Heart right ventricle (tissue), 16 donors: ENCODE measurements around the gene C3orf49. TPM values are rescaled to one million over a fixed set of nuclear protein-coding genes. Genes with fewer than 3 reads are reported as not detected.
A peak's percentile ranks its signal among the peaks of the same experiment; 100 is the strongest.

Source experiments
- ATAC-seq, 8 donors: fragments of 200-7000 bp; cut with Tn5 transposase; one replicate each; pipeline ENCODE4 v1.9.1; 2020; ENCODE audit warnings: mild to moderate bottlenecking in 8 of 8, moderate library complexity in 8 of 8, moderate number of reproducible peaks in 1 of 8
- DNase-seq, 2 donors: peaks; one replicate each; pipeline ENCODE4 v3.0.0-alpha.2; 2020
- H3K27ac ChIP-seq, 10 donors: fragments of 200-600 bp; sonication (generic) in 2 of 10; one replicate each; pipeline versions ENCODE4 v1.5.0 to v1.8.0; 2020 to 2022; ENCODE audit warnings: mild to moderate bottlenecking in 3 of 10
- H3K27me3 ChIP-seq, 7 donors: fragments of 200-600 bp; one replicate each; pipeline ENCODE4 v1.8.0; 2021 to 2022; ENCODE audit warnings: mild to moderate bottlenecking in 2 of 7
- H3K36me3 ChIP-seq, 9 donors: fragments of 200-600 bp; sonication (generic) in 1 of 9; one replicate each; pipeline versions ENCODE4 v1.5.0 to v1.8.0; 2020 to 2022; ENCODE audit warnings: mild to moderate bottlenecking in 2 of 9
- H3K4me1 ChIP-seq, 9 donors: fragments of 200-600 bp; sonication (generic) in 1 of 9; one replicate each; pipeline versions ENCODE4 v1.5.0 to v1.8.0; 2020 to 2022; ENCODE audit warnings: mild to moderate bottlenecking in 4 of 9
- H3K4me3 ChIP-seq, 10 donors: fragments of 200-600 bp; sonication (generic) in 2 of 10; one replicate each; pipeline versions ENCODE4 v1.5.0 to v1.8.0; 2020 to 2022; ENCODE audit warnings: mild to moderate bottlenecking in 7 of 10, moderate library complexity in 2 of 10
- H3K9me3 ChIP-seq, 11 donors: fragments of 200-600 bp in 10 of 11; sonication (generic) in 2 of 11; one replicate each; pipeline versions ENCODE4 v1.5.0 to v1.8.0; 2013 to 2022; ENCODE audit warnings: mild to moderate bottlenecking in 2 of 11, control low read depth in 1 of 11, moderate library complexity in 1 of 11
- WGBS, 2 donors: extraction: QIAGEN DNeasy Blood & Tissue Kit; methylation state at CpG; one replicate each; pipeline ENCODE4 v1.1.7; 2013; ENCODE audit warnings: inconsistent platforms in 1 of 2; 5-methylcytosine and 5-hydroxymethylcytosine counted together
- intact Hi-C, 10 donors: fragments of 100-400 bp; cut with DNase I; formaldehyde crosslinking; loops; one replicate each; pipeline versions ENCODE4 v1.11.1 to v1.14.2; 2022
- polyA plus RNA-seq, 2 donors: library from polyadenylated mRNA; stranded (reverse); fragments of 200-250 nt; gene quantifications; one replicate each; pipeline ENCODE4 v1.2.3, GENCODE V29; 2013
- total RNA-seq, 10 donors: library from RNA; stranded (reverse); fragmentation: NEBNext Ultra II Directional in 3 of 10; extraction: Animal tissue kit (Norgen Biotek cat#: 25700) in 3 of 10; gene quantifications; one replicate each; pipeline versions ENCODE4 v1.2.1 to v1.2.4, GENCODE V29; 2021 to 2023
- TF ChIP-seq, protein P1 (sequence below), 9 donors: fragments of 200-600 bp; sonication (generic) in 2 of 9; IDR thresholded peaks; one replicate each; pipeline versions ENCODE4 v1.5.0 to v1.8.0; 2021 to 2022; ENCODE audit warnings: antibody characterized with exemption in 9 of 9, mild to moderate bottlenecking in 5 of 9, moderate library complexity in 1 of 9
- donor health status: Arrhythmogenic right ventricular cardiomyopathy.
- donor health status: ischemic (EF 13 %, LVEDD 7.1; RV severe dilation, severe dysfunction).
- donor health status: healthy with polysubstance abuse.
- donor health status: DM: no; HTN: yes; CAD: no.
- donor health status: DM: no; HTN: no; CAD: no.
- donor health status: ischemic (EF 25% LVEDD 6.9; RV normal size, moderate dysfunction).
- donor health status: ischemic (EF 25% LVEDD 5.7; RV mildly dilated, moderate dysfunction).
- donor health status: healthy.
- donor health status: DM: yes; HTN: yes; CAD: no.
- donor health status: Ischemic cardiomyopathy.
- donor health status: ischemic (EF 35%, LVEDD 5.7; RV mildly dilated, moderate dysfunction).
- donor health status: nonischemic (EF 11% LVEDD 7.7; RV severe dilation, severe dysfunction).
- donor health status: DM: yes; HTN: yes; CAD: no.
- donor health status: PGD.
- donor health status: ischemic (EF 29% LVEDD 5.4; RV normal size, mild dysfunction).
- donor health status: nonischemic (EF 23%, LVEDD 6.1; RV moderate dilation, normal function).

Gene C3orf49
- total and polyA plus RNA-seq, 12 donors: not detected

DNA sequence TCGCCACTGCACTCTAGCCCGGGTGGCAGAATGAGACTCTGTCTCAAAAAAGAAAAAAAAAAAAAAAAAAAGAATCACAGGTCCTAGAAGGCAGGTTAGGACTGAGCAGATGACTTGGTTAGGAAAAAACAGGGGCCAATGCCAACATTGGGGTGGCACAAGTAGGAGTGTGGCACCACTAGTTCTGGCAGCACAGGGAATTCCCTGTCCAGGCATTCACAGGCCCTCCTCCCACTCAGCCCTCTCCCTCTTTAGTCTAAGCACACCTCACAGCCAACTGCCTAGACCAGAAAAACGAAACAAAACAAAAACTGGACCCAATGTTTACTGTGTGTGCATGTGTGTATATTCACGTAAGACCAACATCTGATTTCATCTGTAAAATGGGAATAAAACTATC is 34.0 kb downstream of the C3orf49 start:
- no peak overlapping the region for H3K4me3 ChIP-seq
- WGBS, 2 donors: 89 to 96% methylated on average over 4 of the region's 4 CpGs
- H3K4me1 ChIP-seq: peaks cover 0 to 9% (median 0%) of the 10 kb centered on the region in 9 donors
- no peak overlapping the region for H3K27ac ChIP-seq
- DNase-seq (no peak), ATAC-seq (peak in 2 of 8 donors; percentile 42 to 68)
- H3K27me3 ChIP-seq: no peaks in the 10 kb centered on the region
- intact Hi-C loops: no loop called here
- H3K9me3 ChIP-seq: no peaks in the 10 kb centered on the region
- H3K36me3 ChIP-seq: no peaks in the 10 kb centered on the region
- TF ChIP-seq, protein P1, sequence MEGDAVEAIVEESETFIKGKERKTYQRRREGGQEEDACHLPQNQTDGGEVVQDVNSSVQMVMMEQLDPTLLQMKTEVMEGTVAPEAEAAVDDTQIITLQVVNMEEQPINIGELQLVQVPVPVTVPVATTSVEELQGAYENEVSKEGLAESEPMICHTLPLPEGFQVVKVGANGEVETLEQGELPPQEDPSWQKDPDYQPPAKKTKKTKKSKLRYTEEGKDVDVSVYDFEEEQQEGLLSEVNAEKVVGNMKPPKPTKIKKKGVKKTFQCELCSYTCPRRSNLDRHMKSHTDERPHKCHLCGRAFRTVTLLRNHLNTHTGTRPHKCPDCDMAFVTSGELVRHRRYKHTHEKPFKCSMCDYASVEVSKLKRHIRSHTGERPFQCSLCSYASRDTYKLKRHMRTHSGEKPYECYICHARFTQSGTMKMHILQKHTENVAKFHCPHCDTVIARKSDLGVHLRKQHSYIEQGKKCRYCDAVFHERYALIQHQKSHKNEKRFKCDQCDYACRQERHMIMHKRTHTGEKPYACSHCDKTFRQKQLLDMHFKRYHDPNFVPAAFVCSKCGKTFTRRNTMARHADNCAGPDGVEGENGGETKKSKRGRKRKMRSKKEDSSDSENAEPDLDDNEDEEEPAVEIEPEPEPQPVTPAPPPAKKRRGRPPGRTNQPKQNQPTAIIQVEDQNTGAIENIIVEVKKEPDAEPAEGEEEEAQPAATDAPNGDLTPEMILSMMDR (IDR thresholded peaks at IDR 0.05): no peak

DNA sequence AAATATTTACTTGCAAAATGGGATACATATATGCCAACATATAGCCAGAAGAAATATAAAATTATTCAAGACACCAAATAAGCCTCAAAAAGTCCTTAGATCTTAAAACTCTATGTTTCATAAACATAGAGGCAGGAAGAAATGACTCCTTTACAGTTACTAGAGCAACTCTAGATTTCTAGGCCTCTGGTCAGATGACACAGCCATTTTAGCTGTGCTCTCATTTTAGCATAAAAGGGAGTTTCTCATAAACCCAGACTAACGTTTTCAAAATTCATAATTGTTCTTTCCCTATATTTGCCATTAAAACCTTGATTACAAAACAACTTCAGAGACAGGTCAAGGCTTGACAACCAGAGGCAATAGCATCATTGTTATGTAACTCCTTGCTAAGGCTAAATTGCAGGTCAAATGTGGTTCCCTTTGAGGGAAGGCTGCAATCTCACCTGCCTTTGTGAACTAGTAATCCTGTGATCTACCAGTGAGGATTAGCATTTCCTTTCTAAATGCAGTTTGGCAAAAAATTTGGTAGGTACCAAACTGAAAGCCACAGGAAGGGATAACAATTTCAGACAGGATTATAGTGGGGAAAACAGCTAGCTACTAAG is 36.3 kb downstream of the C3orf49 start:
- DNase-seq (no peak), ATAC-seq (no peak)
- intact Hi-C loops: no loop called here
- Histone ChIP-seq H3K27me3 (no peaks in the 10 kb centered on the region), H3K4me3 (no peak overlapping the region), H3K36me3 (no peaks in the 10 kb centered on the region), H3K27ac (no peak overlapping the region), H3K9me3 (no peaks in the 10 kb centered on the region), H3K4me1 (peaks cover 0 to 9% (median 0%) of the 10 kb centered on the region in 9 donors)
- 62 to 68% methylated on average over 1 of the region's 1 CpG for WGBS, 2 donors
- TF ChIP-seq, protein P1 (IDR thresholded peaks at IDR 0.05): no peak

DNA sequence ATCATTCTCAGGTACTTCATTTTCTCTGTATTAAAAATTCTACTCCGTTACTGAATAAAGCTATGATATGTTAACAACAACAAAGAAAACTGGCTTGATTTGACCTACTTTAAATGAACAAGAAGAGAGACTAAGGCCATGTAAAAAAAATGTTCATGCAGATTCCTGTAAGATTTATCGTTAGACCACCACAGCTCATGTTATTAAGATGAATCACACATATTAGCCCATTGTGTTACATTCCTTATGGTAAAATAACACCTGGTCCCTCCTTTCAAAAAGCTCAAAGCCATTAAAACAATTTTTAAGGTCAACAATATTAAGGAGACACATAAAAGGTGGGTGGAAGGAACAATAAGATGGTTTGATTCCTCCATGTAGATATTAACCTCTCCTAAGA is 38.2 kb downstream of the C3orf49 start:
- Histone ChIP-seq H3K27ac (no peak overlapping the region), H3K9me3 (no peaks in the 10 kb centered on the region), H3K4me1 (peaks cover 0 to 15% (median 4%) of the 10 kb centered on the region in 9 donors), H3K4me3 (no peak overlapping the region), H3K36me3 (no peaks in the 10 kb centered on the region), H3K27me3 (no peaks in the 10 kb centered on the region)
- no peak for DNase-seq
- ATAC-seq: no peak
- TF ChIP-seq, protein P1 (IDR thresholded peaks at IDR 0.05): no peak
- WGBS, 2 donors: 95 to 99% methylated on average over 2 of the region's 2 CpGs
- intact Hi-C loops: no loop called here

DNA sequence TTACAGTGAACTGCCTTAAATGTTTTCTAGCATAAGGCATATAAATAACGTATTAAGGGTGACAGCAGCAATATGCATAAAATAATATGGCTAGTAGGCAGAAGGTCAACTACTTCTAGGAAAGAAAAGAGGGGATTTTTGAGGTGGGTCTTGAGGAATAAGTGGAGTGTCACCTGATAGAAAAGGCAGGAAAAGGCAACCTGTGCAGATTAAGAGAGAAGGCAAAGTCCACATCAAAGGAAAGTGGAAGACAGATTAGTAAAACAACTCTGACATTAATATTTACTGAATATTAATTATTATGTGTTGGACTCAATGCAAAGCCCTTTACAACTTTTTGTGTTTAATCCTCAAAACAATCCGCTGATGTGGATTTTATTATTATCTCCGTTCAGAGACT is 41.7 kb downstream of the C3orf49 start:
- intact Hi-C loops: loop anchor here in 6 of 10 donors (5.0 to 10.0 kb wide), 4 partner anchors 47 to 134 kb away; partner anchors contain the start of gene SCAANT1 (in 2 of the 6)
- no peak overlapping the region for H3K4me3 ChIP-seq
- 92 to 93% methylated on average over 3 of the region's 3 CpGs for WGBS, 2 donors
- DNase-seq (no peak), ATAC-seq (no peak)
- peaks cover 0 to 23% (median 19%) of the 10 kb centered on the region in 9 donors for H3K4me1 ChIP-seq
- no peaks in the 10 kb centered on the region for H3K9me3 ChIP-seq
- no peaks in the 10 kb centered on the region for H3K36me3 ChIP-seq
- TF ChIP-seq, protein P1 (IDR thresholded peaks at IDR 0.05): no peak
- no peaks in the 10 kb centered on the region for H3K27me3 ChIP-seq
- H3K27ac ChIP-seq: no peak overlapping the region
